HG02852 (cell line): ENCODE data around the gene TUBGCP6.
A peak's percentile ranks its signal among the peaks of the same experiment; 100 is the strongest.

Experiments
- ATAC-seq: cut with Tn5 transposase; IDR thresholded peaks from one replicate; pipeline ENCODE4 v1.9.1; 2021; ENCODE audit warnings: mild to moderate bottlenecking, moderate library complexity; ENCODE audit not compliant: unreplicated experiment

TUBGCP6 gene

GRCh38 chr22:50198624-50199017 is 46.2 kb downstream of the TUBGCP6 start:
- no peak for ATAC-seq

GRCh38 chr22:50197856-50198623 is 46.8 kb downstream of the TUBGCP6 start:
- no peak for ATAC-seq

- ATAC-seq: no peak
Observed at GRCh38 chr22:50197000-50197800, 47.6 kb downstream of the TUBGCP6 start.

- no peak for ATAC-seq
Observed at GRCh38 chr22:50196256-50196655, 48.6 kb downstream of the TUBGCP6 start.

GRCh38 chr22:50194037-50194805 is 50.6 kb downstream of the TUBGCP6 start:
- ATAC-seq: no peak

- ATAC-seq: no peak
Observed at GRCh38 chr22:50193621-50194020, 51.2 kb downstream of the TUBGCP6 start.

GRCh38 chr22:50192436-50193204 is 52.2 kb downstream of the TUBGCP6 start:
- no peak for ATAC-seq

GRCh38 chr22:50190941-50191741 is 53.7 kb downstream of the TUBGCP6 start:
- ATAC-seq: no peak

GRCh38 chr22:50190182-50190940 is 54.5 kb downstream of the TUBGCP6 start:
- peak; percentile 34 for ATAC-seq

GRCh38 chr22:50189849-50190181 is 55.0 kb downstream of the TUBGCP6 start:
- no peak for ATAC-seq

GRCh38 chr22:50189184-50189848 is 55.5 kb downstream of the TUBGCP6 start:
- no peak for ATAC-seq

- ATAC-seq: no peak
Observed at GRCh38 chr22:50188356-50188755, 56.5 kb downstream of the TUBGCP6 start.

- ATAC-seq: no peak
Observed at GRCh38 chr22:50186761-50187523, 57.9 kb downstream of the TUBGCP6 start.

GRCh38 chr22:50186181-50186714 is 58.6 kb downstream of the TUBGCP6 start:
- ATAC-seq: no peak

- ATAC-seq: no peak
Observed at GRCh38 chr22:50185375-50186087, 59.3 kb downstream of the TUBGCP6 start, which contains the start of gene TRABD. Gene TRABD (plus strand): TSS chr22:50185913. CDS start chr22:50193061, 7,148 bp downstream.

GRCh38 chr22:50184902-50185374 is 59.9 kb downstream of the TUBGCP6 start:
- no peak for ATAC-seq
